ENCODE measurements around the gene CCR2. TPM values are rescaled to one million over a fixed set of nuclear protein-coding genes. Genes with fewer than 3 reads are reported as not detected.

Gene CCR2
- total RNA-seq (10 to 100 TPM; 11.5 to 27.0 TPM), polyA plus RNA-seq (ENCODE audit: insufficient read length in 6 of 6) (1 to 10 TPM; 1.6 to 2.4 (median 1.8) TPM)
- long read RNA-seq, donor 1, partial matches to known transcripts, result 0 of 1 reads
- long read RNA-seq, donor 1, other reads (novel, unspliced or antisense), result 0 of 1 reads
- long read RNA-seq, donor 2, result 0 reads
- long read RNA-seq, donor 3, result 0 reads
- long read RNA-seq, donor 4, result 0 reads
- long read RNA-seq, donor 5, result 0 reads
- long read RNA-seq, donor 6, result 0 reads
- long read RNA-seq, donor 7, result 0 reads
- long read RNA-seq, donor 8, result 0 reads
- long read RNA-seq, donor 9, result 0 reads
- long read RNA-seq, donor 10, result 0 reads
- long read RNA-seq, donor 11, result 0 reads
- long read RNA-seq, donor 12, result 0 reads

- Histone ChIP-seq H3K4me3 (peak within 1 kb of the TSS in 1 of 2 donors; percentile 19), H3K27ac (peak within 1 kb of the TSS in 1 of 2 donors; percentile 57)
Measured at GRCh38 chr3:46353647-46354410, at the start of gene CCR2. CCR2 (plus strand) TSS chr3:46354111; CDS start chr3:46357528, 3,417 bp downstream.

DNA sequence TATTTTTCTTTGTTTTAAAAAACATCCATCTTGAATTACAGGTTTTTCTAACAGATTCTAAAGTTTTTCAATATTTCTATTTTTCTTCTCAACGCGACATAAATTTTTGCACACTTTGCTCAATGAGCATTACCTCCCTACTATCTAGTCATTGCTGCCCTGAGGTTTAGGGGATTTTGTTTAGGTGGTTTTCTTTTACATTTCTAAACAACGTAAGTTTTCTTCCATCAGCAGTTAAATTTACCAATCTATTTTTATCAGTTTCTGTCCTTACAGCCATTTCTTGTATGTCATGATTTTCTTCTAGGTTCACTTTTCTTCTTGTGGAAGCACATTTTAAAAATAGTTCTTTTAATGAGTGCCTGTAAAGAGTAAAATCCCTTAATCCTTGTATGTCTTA lies 49.2 kb upstream of the CCR2 start:
- intact Hi-C loops (cut with DNase I), result no loop called here
- ATAC-seq (no peak), DNase-seq (no peak)
- no peaks in the 10 kb centered on the region for H3K9me3 ChIP-seq
- no peak overlapping the region for H3K27ac ChIP-seq
- H3K4me1 ChIP-seq, result peaks cover 0 to 25% of the 10 kb centered on the region in 2 donors
- TF ChIP-seq, protein P1, sequence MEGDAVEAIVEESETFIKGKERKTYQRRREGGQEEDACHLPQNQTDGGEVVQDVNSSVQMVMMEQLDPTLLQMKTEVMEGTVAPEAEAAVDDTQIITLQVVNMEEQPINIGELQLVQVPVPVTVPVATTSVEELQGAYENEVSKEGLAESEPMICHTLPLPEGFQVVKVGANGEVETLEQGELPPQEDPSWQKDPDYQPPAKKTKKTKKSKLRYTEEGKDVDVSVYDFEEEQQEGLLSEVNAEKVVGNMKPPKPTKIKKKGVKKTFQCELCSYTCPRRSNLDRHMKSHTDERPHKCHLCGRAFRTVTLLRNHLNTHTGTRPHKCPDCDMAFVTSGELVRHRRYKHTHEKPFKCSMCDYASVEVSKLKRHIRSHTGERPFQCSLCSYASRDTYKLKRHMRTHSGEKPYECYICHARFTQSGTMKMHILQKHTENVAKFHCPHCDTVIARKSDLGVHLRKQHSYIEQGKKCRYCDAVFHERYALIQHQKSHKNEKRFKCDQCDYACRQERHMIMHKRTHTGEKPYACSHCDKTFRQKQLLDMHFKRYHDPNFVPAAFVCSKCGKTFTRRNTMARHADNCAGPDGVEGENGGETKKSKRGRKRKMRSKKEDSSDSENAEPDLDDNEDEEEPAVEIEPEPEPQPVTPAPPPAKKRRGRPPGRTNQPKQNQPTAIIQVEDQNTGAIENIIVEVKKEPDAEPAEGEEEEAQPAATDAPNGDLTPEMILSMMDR (IDR thresholded peaks at IDR 0.05), result no peak
- H3K27me3 ChIP-seq, result no peaks in the 10 kb centered on the region
- no peak overlapping the region for H3K4me3 ChIP-seq
- H3K36me3 ChIP-seq, result no peaks in the 10 kb centered on the region

More at GRCh38 chr3:46353647-46354410, at the start of gene CCR2:
- TF ChIP-seq, protein P1 (IDR thresholded peaks at IDR 0.05), result no peak
- H3K36me3 ChIP-seq, result no peaks in the 10 kb centered on the region
- no peak for ATAC-seq
- H3K9me3 ChIP-seq, result no peaks in the 10 kb centered on the region
- intact Hi-C loops (cut with DNase I), result no loop called here
- no peaks in the 10 kb centered on the region for H3K27me3 ChIP-seq
- DNase-seq, result no peak
- peaks cover 4 to 25% of the 10 kb centered on the region in 2 donors for H3K4me1 ChIP-seq

- ATAC-seq (peak; percentile 79), DNase-seq (peak in 3 of 4 donors; percentile 47 to 69 (median 50))
- intact Hi-C loops (cut with DNase I), result no loop called here
Measured at GRCh38 chr3:46312991-46313390, 40.9 kb upstream of the CCR2 start.

DNA sequence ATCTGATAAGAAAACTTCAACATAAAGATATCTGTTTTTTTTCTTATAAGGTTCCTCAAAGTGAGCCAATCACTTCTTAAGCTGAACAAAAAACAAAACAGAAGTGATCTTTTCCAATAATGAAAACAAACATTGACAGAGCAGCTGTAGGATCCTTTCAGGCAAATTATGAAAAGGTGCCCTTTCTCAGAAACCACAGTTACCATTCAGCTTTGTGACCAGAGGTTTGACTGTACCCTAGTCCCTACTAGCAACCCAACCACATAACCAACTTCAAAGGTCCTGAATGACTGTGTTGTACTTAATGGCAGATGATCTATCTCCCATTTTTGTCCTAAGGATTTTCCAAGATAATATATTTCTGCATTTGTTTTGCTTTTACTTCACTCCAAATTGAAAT lies 39.4 kb upstream of the CCR2 start:
- no peak for ATAC-seq
- Histone ChIP-seq H3K36me3 (no peaks in the 10 kb centered on the region), H3K9me3 (no peaks in the 10 kb centered on the region), H3K27ac (no peak overlapping the region), H3K4me1 (peaks cover 0 to 58% of the 10 kb centered on the region in 2 donors), H3K4me3 (no peak overlapping the region), H3K27me3 (no peaks in the 10 kb centered on the region)
- intact Hi-C loops (cut with DNase I), result no loop called here
- TF ChIP-seq, protein P1 (IDR thresholded peaks at IDR 0.05), result no peak
- no peak for DNase-seq

More at GRCh38 chr3:46312991-46313390, 40.9 kb upstream of the CCR2 start:
- H3K27me3 ChIP-seq, result no peaks in the 10 kb centered on the region
- TF ChIP-seq, protein P1 (IDR thresholded peaks at IDR 0.05), result no peak
- peaks cover 0 to 49% of the 10 kb centered on the region in 2 donors for H3K4me1 ChIP-seq
- H3K27ac ChIP-seq, result peak overlapping the region in 1 of 2 donors; percentile 85
- H3K9me3 ChIP-seq, result no peaks in the 10 kb centered on the region
- H3K4me3 ChIP-seq, result no peak overlapping the region
- no peaks in the 10 kb centered on the region for H3K36me3 ChIP-seq

- TF ChIP-seq, protein P1 (IDR thresholded peaks at IDR 0.05), result no peak
- no peak for ATAC-seq
Measured at GRCh38 chr3:46316206-46316605, 37.7 kb upstream of the CCR2 start.

More at GRCh38 chr3:46316206-46316605, 37.7 kb upstream of the CCR2 start:
- H3K4me1 ChIP-seq, result peaks cover 0 to 59% of the 10 kb centered on the region in 2 donors
- peak overlapping the region in 1 of 2 donors; percentile 66 for H3K27ac ChIP-seq
- no peak for DNase-seq
- intact Hi-C loops (cut with DNase I), result no loop called here
- H3K27me3 ChIP-seq, result no peaks in the 10 kb centered on the region
- H3K9me3 ChIP-seq, result no peaks in the 10 kb centered on the region
- H3K4me3 ChIP-seq, result no peak overlapping the region
- H3K36me3 ChIP-seq, result no peaks in the 10 kb centered on the region
